NCI-H526 (cell line): Measurements from ENCODE around the gene DHX57.
A peak's percentile ranks its signal among the peaks of the same experiment; 100 is the strongest.
"Not testable (repeated sequence)": the region's sequence is repeated elsewhere in the genome, so short reads cannot be mapped to it uniquely, and the experiment has no call there.

Source experiments
- DNase-seq, 2 experiments: peaks; one replicate each; lab custom pipeline; 2025; lab: John Stamatoyannopoulos, UW

The DHX57 gene

GRCh38 chr2:38794235-38794946 is 81.3 kb downstream of the DHX57 start:
- no peak for DNase-seq

GRCh38 chr2:38793511-38793910 is 82.2 kb downstream of the DHX57 start:
- DNase-seq: no peak

GRCh38 chr2:38792751-38793150 is 83.0 kb downstream of the DHX57 start:
- DNase-seq: no peak

- not testable (repeated sequence) for DNase-seq
These were observed 83.4 kb downstream of the DHX57 start for GRCh38 chr2:38792321-38792720.

GRCh38 chr2:38791744-38792143 is 84.0 kb downstream of the DHX57 start:
- DNase-seq: no peak

GRCh38 chr2:38789691-38790090 is 86.0 kb downstream of the DHX57 start:
- no peak for DNase-seq

- no peak for DNase-seq
These were observed 87.4 kb downstream of the DHX57 start for GRCh38 chr2:38788306-38788705.

- DNase-seq: peak in 1 of 2 experiments; percentile 14
These were observed 92.1 kb downstream of the DHX57 start for GRCh38 chr2:38783586-38783985.

- no peak for DNase-seq
These were observed 97.0 kb downstream of the DHX57 start for GRCh38 chr2:38778687-38779082.

GRCh38 chr2:38776531-38776930 is 99.2 kb downstream of the DHX57 start:
- no peak for DNase-seq

- DNase-seq: no peak
These were observed 99.9 kb downstream of the DHX57 start for GRCh38 chr2:38775921-38776225.

- DNase-seq: no peak
These were observed 100.4 kb downstream of the DHX57 start for GRCh38 chr2:38775097-38775920.

- no peak for DNase-seq
These were observed 104.1 kb downstream of the DHX57 start for GRCh38 chr2:38771632-38772031.

- no peak for DNase-seq
These were observed 110.2 kb downstream of the DHX57 start for GRCh38 chr2:38765551-38765950.

GRCh38 chr2:38765149-38765548 is 110.6 kb downstream of the DHX57 start:
- DNase-seq: no peak

GRCh38 chr2:38763728-38764127 is 112.0 kb downstream of the DHX57 start:
- no peak for DNase-seq

- DNase-seq: no peak
These were observed 112.5 kb downstream of the DHX57 start for GRCh38 chr2:38763228-38763627.

- DNase-seq: not testable (repeated sequence)
These were observed 119.8 kb downstream of the DHX57 start for GRCh38 chr2:38755891-38756290.

GRCh38 chr2:38754506-38754905 is 121.2 kb downstream of the DHX57 start:
- DNase-seq: no peak

GRCh38 chr2:38754049-38754448 is 121.7 kb downstream of the DHX57 start:
- peak in 1 of 2 experiments; percentile 10 for DNase-seq

GRCh38 chr2:38751596-38752410 is 123.9 kb downstream of the DHX57 start:
- DNase-seq: peak; percentile 58 to 73

- DNase-seq: peak; percentile 98 to 99
These were observed 124.7 kb downstream of the DHX57 start, which contains the start of gene SRSF7 for GRCh38 chr2:38750891-38751595. SRSF7 (minus strand) TSS chr2:38751361; CDS start chr2:38751256, 105 bp downstream.
